ENCODE measurements around the gene KRT3. TPM values are rescaled to one million over a fixed set of nuclear protein-coding genes. Genes with fewer than 3 reads are reported as not detected.

The KRT3 gene
- total RNA-seq, 1 donor from 2014 or later: not detected

GRCh38 chr12:52817003-52817698, 21.2 kb upstream of the KRT3 start:
- TF ChIP-seq CTCF (IDR thresholded peaks at IDR 0.05; ENCODE audit: insufficient read depth, low read length, poor library complexity, severe bottlenecking): no peak
- DNase-seq (ENCODE audit: low read depth): no peak
- Histone ChIP-seq H3K27me3 (ENCODE audit: control insufficient read depth, insufficient read depth, low read length) (peaks cover 3% of the 10 kb centered on the region), H3K4me3 (ENCODE audit: low read depth, low read length) (no peak overlapping the region), H3K36me3 (ENCODE audit: control insufficient read depth, insufficient read depth, low read length) (no peaks in the 10 kb centered on the region)

- peaks cover 3% of the 10 kb centered on the region for H3K27me3 ChIP-seq (ENCODE audit: control insufficient read depth, insufficient read depth, low read length)
- no peaks in the 10 kb centered on the region for H3K36me3 ChIP-seq (ENCODE audit: control insufficient read depth, insufficient read depth, low read length)
- H3K4me3 ChIP-seq (ENCODE audit: low read depth, low read length): no peak overlapping the region
- no peak for TF ChIP-seq CTCF (IDR thresholded peaks at IDR 0.05; ENCODE audit: insufficient read depth, low read length, poor library complexity, severe bottlenecking)
- DNase-seq (ENCODE audit: low read depth): no peak
These were observed 20.0 kb upstream of the KRT3 start for GRCh38 chr12:52815676-52816588.

GRCh38 chr12:52815161-52815560, 19.2 kb upstream of the KRT3 start:
- DNase-seq (ENCODE audit: low read depth): no peak
- no peak for TF ChIP-seq CTCF (IDR thresholded peaks at IDR 0.05; ENCODE audit: insufficient read depth, low read length, poor library complexity, severe bottlenecking)
- H3K27me3 ChIP-seq (ENCODE audit: control insufficient read depth, insufficient read depth, low read length): peaks cover 5% of the 10 kb centered on the region

GRCh38 chr12:52814710-52815155, 18.8 kb upstream of the KRT3 start:
- Histone ChIP-seq H3K4me3 (ENCODE audit: low read depth, low read length) (no peak overlapping the region), H3K36me3 (ENCODE audit: control insufficient read depth, insufficient read depth, low read length) (no peaks in the 10 kb centered on the region), H3K27me3 (ENCODE audit: control insufficient read depth, insufficient read depth, low read length) (peaks cover 5% of the 10 kb centered on the region)
- TF ChIP-seq CTCF (IDR thresholded peaks at IDR 0.05; ENCODE audit: insufficient read depth, low read length, poor library complexity, severe bottlenecking): no peak
- no peak for DNase-seq (ENCODE audit: low read depth)

More at GRCh38 chr12:52815161-52815560, 19.2 kb upstream of the KRT3 start:
- Histone ChIP-seq H3K4me3 (ENCODE audit: low read depth, low read length) (no peak overlapping the region), H3K36me3 (ENCODE audit: control insufficient read depth, insufficient read depth, low read length) (no peaks in the 10 kb centered on the region)

- Histone ChIP-seq H3K27me3 (ENCODE audit: control insufficient read depth, insufficient read depth, low read length) (peaks cover 5% of the 10 kb centered on the region), H3K4me3 (ENCODE audit: low read depth, low read length) (no peak within 1 kb of the TSS), H3K36me3 (ENCODE audit: control insufficient read depth, insufficient read depth, low read length) (no peaks in the 10 kb centered on the region)
- TF ChIP-seq CTCF (IDR thresholded peaks at IDR 0.05; ENCODE audit: insufficient read depth, low read length, poor library complexity, severe bottlenecking): no peak
- no peak for DNase-seq (ENCODE audit: low read depth)
These were observed 18.2 kb upstream of the KRT3 start, which contains the start of gene KRT4 for GRCh38 chr12:52813885-52814709. Gene KRT4, minus strand, starts transcription at chr12:52814116. Its CDS starts 58 bp downstream, at chr12:52814058.
